Right atrium auricular region (tissue), 2 donors: ENCODE measurements around the gene SGPP1. TPM values are rescaled to one million over a fixed set of nuclear protein-coding genes. Genes with fewer than 3 reads are reported as not detected.
"Not testable (repeated sequence)": the region's sequence is repeated elsewhere in the genome, so short reads cannot be mapped to it uniquely, and the experiment has no call there.

Source experiments
- DNase-seq: peaks from one replicate; pipeline ENCODE4 v3.0.0-alpha.2; 2019; ENCODE audit warnings: low spot score
- H3K27ac ChIP-seq, 2 donors: fragments of 200-600 bp; sonication (generic); 1 replicate in 1 of 2; 2 replicates in 1 of 2; pipeline ENCODE4 v1.5.1; 2016 to 2019
- H3K27me3 ChIP-seq, 2 donors: fragments of 200-600 bp; sonication (generic); one replicate each; pipeline versions ENCODE4 v1.5.1 to v1.6.0; 2017 to 2019
- H3K36me3 ChIP-seq: fragments of 200-600 bp; sonication (generic); one replicate; pipeline ENCODE4 v1.5.1; 2016
- H3K4me1 ChIP-seq, 2 donors: fragments of 200-600 bp; sonication (generic); one replicate each; pipeline versions ENCODE4 v1.5.1 to v1.6.0; 2017 to 2019
- H3K4me3 ChIP-seq, 2 donors: fragments of 200-600 bp; sonication (generic); 1 replicate in 1 of 2; 2 replicates in 1 of 2; pipeline ENCODE4 v1.5.1; 2017 to 2019; ENCODE audit warnings: mild to moderate bottlenecking in 1 of 2, moderate library complexity in 1 of 2
- H3K9me3 ChIP-seq, 2 donors: fragments of 200-600 bp; sonication (generic); one replicate each; pipeline ENCODE4 v1.5.1; 2019
- CTCF ChIP-seq, 2 donors: fragments of 200-600 bp; sonication (generic); IDR thresholded peaks; one replicate each; pipeline ENCODE4 v1.5.1; 2019; ENCODE audit warnings: antibody characterized with exemption in 2 of 2
- total RNA-seq, 2 donors: library from RNA; depleted of rRNA; stranded (reverse); fragments of >200 nt; gene quantifications; one replicate each; pipeline ENCODE4 v1.1.0, GENCODE V29; 2016

Gene SGPP1
- total RNA-seq, 2 donors from 2014 or later, result 9.1 to 9.3 TPM

- no peak for TF ChIP-seq CTCF (IDR thresholded peaks at IDR 0.05)
- peaks cover 0 to 5% of the 10 kb centered on the region in 2 donors for H3K4me1 ChIP-seq
- H3K9me3 ChIP-seq, result no peaks in the 10 kb centered on the region
- no peak for DNase-seq
- no peaks in the 10 kb centered on the region for H3K36me3 ChIP-seq
- H3K27ac ChIP-seq, result no peak overlapping the region
- H3K4me3 ChIP-seq, result no peak overlapping the region
- no peaks in the 10 kb centered on the region for H3K27me3 ChIP-seq
Observed at GRCh38 chr14:63710497-63710896, 17.4 kb downstream of the SGPP1 start.

DNA sequence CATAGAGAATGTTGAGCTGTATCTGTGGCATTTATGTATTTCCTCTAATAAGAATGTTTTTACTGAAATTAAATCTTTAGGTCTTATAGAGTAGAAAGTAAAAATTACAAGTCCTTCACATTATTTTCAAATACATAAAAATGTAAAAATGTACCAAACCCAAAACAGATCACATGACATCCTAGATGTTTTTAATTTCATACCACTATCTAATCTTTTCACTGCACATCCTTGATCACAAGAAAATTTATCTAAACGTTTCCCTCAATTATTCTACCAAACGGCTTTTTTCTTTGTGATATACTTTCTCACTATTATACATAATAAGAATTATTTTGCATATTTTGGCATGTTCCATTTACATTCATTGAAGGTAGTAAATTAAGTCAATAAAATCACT lies 18.3 kb downstream of the SGPP1 start:
- Histone ChIP-seq H3K4me3 (no peak overlapping the region), H3K36me3 (no peaks in the 10 kb centered on the region), H3K27ac (no peak overlapping the region), H3K4me1 (peaks cover 0 to 5% of the 10 kb centered on the region in 2 donors), H3K9me3 (no peaks in the 10 kb centered on the region), H3K27me3 (no peaks in the 10 kb centered on the region)
- no peak for DNase-seq
- no peak for TF ChIP-seq CTCF (IDR thresholded peaks at IDR 0.05)

- no peaks in the 10 kb centered on the region for H3K36me3 ChIP-seq
- H3K27ac ChIP-seq, result no peak overlapping the region
- no peaks in the 10 kb centered on the region for H3K4me1 ChIP-seq
- no peak for TF ChIP-seq CTCF (IDR thresholded peaks at IDR 0.05)
- H3K9me3 ChIP-seq, result no peaks in the 10 kb centered on the region
- no peak for DNase-seq
- H3K4me3 ChIP-seq, result no peak overlapping the region
- H3K27me3 ChIP-seq, result no peaks in the 10 kb centered on the region
Observed at GRCh38 chr14:63707216-63707615, 20.6 kb downstream of the SGPP1 start.

DNA sequence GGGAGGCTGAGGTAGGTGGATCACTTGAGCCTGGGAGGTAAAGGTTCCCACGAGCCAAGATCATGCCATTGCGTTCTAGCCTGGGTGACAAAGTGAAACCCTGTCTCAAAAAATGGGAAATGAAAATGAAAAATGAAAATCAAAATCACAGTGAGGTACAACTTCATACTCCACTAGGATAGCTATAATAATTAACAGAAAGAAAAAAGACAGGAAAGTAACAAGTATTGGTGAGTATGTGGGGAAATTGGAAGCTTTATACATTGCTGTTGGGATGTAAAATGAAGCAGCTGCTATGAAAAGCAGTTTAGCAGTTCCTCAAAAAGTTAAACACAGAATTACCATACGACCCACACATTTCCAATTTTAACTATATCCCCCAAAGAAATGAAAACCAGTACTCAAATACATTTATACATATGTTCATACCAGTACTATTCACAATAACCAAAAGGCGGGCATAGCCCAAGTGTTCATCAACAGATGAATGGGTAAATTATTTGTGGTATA lies 22.2 kb downstream of the SGPP1 start:
- H3K27ac ChIP-seq, result no peak overlapping the region
- no peak for TF ChIP-seq CTCF (IDR thresholded peaks at IDR 0.05)

GRCh38 chr14:63702530-63702929 lies 25.3 kb downstream of the SGPP1 start:
- not testable (repeated sequence) for H3K4me1 ChIP-seq, H3K27me3 ChIP-seq, H3K4me3 ChIP-seq, H3K9me3 ChIP-seq, DNase-seq, H3K36me3 ChIP-seq, H3K27ac ChIP-seq

More for the DNA sequence above, 22.2 kb downstream of the SGPP1 start:
- Histone ChIP-seq H3K4me1 (no peaks in the 10 kb centered on the region), H3K9me3 (no peaks in the 10 kb centered on the region), H3K27me3 (no peaks in the 10 kb centered on the region), H3K36me3 (no peaks in the 10 kb centered on the region), H3K4me3 (no peak overlapping the region)
- no peak for DNase-seq

- Histone ChIP-seq H3K4me3 (no peak overlapping the region), H3K27me3 (no peaks in the 10 kb centered on the region), H3K27ac (no peak overlapping the region), H3K36me3 (no peaks in the 10 kb centered on the region), H3K9me3 (no peaks in the 10 kb centered on the region), H3K4me1 (no peaks in the 10 kb centered on the region)
- no peak for DNase-seq
- TF ChIP-seq CTCF (IDR thresholded peaks at IDR 0.05), result no peak
Observed at GRCh38 chr14:63701606-63702299, 26.1 kb downstream of the SGPP1 start.
